Left renal pelvis (tissue), 4 donors: ENCODE data around the gene VLDLR. TPM values are rescaled to one million over a fixed set of nuclear protein-coding genes. Genes with fewer than 3 reads are reported as not detected.

ENCODE experiments used
- DNase-seq, 4 donors: peaks; one replicate each; pipeline ENCODE4 v3.0.0-alpha.2; 2013; ENCODE audit warnings: low read depth in 4 of 4, low spot score in 3 of 4
- polyA plus RNA-seq, 4 donors: library from polyadenylated mRNA; unstranded; fragments of 120-200 nt; gene quantifications; one replicate each; pipeline ENCODE4 v1.2.1, GENCODE V29; 2013; ENCODE audit not compliant: insufficient read length in 4 of 4

Gene VLDLR
- polyA plus RNA-seq, 4 donors = 31.6 to 61.4 (median 40.2) TPM

DNA sequence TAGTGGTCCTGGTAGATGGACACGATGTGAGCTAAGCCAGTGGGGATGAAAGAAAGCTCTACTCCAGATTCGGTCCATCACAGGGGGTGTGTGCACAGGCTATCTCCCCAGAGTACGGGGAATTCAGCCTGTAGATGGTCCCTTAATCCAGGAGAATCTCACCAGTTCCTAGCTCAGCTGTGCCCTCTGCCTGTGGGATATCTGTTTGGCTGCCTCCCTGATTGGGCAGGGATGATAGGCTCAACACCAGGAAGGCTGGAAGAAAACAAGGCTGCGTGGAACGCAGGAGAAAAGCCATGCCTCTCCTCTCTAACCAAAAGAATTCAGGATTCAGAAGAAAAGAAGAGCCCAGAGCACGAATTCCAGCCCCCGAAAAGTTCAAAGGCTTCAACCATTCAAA lies 40.9 kb downstream of the VLDLR start:
- DNase-seq = no peak

DNA sequence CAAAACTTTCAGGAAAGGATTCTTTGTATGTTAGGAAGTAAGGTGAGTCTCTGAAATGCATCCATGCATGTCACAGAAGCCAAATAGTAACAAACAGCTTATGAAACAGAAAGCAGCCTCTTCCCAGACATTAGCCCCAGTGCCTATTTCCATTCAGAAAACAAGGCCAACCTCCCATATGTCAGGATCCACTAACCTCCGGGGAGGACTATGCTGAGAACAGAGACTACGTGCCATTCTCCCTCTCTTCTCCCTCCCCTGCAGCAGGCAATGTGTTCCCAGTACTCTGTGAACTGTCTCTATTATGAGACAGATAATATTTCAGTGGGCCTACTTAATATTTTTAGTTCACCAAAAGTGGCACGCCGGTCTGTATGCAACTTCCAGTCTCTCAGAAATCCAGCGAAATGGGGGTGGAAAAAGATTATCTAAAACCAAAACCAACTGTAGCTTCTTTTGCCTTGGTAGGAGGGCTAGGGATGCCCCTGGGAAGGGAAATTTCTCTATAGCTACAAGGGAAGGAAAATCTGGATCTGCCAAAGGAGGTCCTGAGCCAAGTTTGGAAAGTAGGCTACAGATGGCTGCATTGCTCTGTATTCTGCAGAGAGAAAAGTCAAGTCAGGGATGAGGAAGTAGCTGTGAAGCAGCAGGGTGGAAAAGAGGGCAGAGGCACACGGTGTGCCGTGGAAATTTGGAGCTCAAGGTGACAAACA lies 42.0 kb downstream of the VLDLR start:
- no peak for DNase-seq

DNA sequence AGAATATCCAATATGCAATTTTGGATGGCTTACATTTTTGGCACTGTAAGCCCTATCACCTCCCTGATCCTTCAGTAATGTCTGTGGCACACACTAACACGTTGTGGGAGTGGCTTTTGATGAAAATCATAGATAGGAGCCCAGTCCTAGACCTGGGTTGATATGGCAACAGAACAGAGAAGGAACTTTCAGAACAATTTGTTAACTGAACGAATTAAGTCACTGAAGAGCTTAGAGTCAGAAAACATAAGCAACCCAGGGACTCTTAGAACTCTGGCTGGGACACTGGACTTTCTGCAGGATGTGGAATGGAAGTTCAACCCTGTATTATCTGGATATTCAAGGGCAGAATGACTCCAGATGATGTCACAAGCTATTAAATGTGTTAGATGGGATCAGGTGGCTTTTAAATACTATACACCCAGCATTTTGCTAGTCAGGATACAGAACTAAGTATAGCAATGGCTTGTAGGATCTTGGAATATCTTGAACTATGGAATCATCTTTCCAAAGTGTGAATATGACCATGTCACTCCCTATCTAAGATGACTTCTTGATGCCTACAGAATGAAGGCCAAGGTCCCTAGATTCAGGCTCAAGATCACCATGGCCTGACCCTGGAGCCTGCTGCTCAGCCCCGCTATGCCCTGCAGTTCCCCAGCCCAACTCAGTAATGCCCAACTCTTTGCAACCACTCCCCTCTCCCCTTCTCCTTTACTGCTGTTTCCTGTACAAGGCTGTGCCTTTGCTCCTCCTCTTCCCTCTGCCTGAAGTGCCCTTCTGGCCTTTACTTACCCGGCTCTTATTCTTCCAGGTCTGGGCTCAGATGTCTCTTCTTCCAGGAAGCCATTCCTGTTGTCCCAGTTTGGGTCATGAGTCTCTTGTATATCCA lies 42.8 kb downstream of the VLDLR start:
- no peak for DNase-seq

DNA sequence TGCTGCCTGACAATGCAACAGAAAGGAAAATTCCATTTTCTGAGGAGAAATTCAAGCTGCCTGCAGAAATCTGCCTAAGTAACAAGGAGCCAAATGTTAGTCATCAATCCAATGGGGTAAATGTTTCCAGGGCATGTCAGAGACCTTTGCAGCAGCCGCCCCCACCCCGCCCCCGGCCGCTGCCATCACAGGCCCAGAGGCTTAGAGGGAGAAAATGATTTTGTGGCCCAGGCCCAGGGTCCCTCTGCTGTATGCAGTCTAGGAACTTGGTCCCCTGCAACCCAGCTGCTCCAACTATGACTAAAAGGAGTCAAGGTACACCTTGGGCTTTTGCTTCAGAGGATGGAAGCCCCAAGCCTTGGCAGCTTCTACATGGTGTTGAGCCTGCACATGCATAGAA lies 45.0 kb downstream of the VLDLR start:
- no peak for DNase-seq

DNA sequence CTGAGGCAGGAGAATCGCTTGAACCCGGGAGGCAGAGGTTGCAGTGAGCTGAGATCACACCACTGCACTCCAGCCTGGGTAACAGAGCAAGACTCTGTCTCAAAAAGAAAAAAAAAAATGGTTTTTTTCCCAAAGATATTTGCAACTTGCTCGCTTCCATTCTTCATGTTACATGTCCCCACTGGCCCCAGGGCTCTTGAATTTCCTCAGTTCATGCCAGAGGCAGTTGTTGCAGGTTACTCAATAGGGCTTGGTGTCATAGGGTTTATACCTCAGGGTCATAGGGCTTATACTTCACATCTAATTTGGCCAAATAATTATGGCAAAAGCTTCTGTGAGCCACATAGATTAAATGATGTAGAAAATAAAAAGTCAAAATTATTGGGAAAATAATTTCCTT lies 51.6 kb downstream of the VLDLR start:
- DNase-seq = no peak

DNA sequence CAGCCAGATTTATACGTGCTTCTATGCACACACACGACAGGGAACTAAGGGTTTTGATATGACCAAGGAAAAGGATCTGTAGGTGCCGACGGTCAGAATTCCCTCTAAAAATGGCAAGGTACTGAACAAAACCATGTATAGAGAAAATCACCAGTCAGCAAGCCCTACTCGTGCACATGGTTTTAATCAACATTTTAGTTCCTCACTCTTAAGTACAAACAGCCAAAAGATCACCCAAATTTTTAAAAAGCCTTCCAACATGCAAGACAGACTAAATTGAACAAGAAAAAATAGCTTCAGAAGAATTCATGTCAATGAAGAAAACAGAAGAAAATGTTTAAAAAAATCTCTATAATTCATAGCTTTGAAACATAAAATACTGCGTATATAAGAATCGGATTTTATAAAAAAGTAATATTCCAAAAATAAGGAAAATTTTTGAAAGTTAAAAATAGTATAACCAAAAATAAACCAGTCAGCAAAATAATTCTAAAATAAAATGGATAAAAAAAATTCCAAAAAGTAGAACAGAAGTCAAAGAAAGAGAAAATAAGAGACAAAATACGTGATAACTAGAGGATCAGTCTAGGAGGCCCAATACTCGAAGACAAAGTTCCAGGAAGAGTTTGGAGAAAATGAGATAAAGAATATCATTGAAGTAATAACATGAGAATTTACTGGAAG lies 52.7 kb downstream of the VLDLR start:
- no peak for DNase-seq

DNA sequence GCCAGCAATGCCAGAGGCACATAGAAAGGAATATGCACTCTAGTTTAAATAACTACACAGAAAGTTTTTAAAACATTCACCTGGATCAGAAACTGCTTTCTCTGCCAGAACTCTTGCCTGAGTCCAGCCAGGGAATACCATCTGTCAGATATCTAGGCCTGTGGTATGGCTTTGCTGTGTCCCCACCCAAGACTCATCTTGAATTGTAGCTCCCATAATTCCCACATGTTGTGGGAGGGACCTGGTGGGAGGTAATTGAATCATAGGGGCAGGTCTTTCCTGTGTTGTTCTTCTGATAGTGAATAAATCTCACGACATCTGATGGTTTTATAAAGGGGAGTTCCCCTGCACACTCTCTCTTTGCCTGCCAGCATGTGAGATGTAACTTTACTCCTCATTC lies 54.2 kb downstream of the VLDLR start:
- no peak for DNase-seq

DNA sequence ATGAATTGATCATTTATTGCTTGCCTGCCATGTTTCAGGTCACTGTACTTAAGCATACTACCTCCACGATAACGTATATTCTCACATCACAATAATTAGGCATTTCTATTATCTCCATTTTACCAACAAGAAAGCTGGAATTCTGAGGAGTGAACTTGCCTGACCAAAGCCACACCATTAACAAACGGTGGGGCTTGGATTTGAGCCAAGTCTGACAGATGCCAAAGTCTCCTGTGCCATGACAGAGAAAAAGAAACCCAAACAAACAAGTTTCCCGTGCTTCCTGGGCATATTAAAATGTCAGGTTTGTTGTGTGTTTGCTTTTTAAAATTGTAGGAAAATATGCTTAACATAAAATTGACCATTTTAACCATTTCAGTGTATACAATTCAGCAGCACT lies 54.9 kb downstream of the VLDLR start:
- no peak for DNase-seq

DNA sequence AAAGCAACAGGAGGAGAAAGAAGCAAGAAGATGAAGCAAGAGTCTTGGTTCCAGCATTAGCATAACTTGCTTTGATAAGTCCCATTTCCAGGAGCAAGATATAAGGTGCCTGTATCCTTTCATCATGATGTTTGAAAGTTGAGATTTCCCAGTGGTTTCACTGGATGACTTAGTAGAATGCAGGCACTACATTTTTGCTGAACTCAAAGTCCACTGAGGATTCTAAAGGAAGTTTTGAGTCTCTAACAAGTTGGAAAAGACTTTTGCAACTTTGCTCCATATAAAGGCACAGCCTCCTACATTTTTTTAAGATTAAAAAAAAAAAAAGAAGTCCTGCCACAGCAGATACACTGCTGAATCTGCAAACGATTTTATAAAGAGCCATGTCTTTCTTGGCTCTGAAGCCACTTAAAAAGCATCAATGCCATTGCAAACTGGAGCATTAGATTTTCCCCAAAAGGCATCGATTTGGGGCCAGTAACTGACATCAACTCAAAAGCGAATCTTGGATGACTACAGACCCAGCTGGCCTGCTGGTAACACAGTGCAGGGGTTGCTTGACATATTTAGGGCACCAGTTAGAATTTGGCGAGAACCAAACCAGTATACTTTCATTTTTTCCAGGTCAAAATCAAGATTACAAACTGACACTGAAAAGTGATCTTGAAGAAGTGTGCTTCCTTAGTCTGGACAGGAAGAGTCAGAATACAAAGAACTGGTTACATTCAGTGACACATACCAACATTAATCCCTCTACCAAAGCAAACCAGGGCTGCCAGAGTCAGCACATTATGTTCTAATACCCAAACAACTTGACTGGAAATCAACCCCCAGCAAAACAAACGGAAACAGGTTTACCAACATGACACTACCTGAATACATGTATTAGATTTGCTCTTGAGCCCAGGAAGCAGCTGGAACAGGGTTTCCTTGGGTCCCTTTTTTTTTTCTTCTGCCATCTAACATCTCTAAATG lies 56.6 kb downstream of the VLDLR start:
- no peak for DNase-seq

DNA sequence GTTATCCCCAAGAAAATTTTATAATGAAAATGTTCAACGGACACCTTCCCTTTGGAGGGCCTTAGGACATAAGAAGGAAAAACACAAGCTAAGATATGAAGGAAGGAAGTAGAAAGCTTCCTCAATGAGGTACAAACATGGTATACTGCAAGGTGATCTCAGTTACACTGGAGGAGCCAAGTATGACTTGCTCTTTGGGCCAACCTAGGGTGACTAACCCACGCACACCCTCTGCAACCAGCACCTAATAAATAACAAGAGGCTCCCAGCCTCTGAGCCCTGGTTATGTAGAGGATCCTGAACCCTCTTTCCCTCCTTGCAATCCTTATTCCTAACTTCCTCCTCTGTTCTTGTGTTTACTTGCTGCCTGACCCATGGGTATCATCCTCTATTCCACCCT lies 57.4 kb downstream of the VLDLR start:
- DNase-seq = no peak

DNA sequence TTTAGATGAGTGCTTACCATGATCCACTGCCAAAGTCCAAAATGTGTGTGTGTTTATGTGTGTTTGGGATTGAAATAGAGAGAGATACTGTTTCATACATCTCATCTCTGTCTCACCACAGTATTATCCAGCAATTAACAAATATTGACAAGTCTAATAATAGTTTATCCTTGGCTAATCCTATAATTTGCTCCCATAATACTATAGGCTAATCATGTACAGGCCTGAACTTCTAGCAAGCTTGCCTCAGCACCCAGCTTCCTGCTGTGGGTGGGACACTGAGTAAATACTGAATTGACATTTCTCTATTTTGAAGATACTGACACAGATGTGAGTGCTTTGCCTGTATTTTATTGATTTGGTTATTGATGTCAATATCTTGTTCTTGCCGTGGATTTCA lies 60.4 kb downstream of the VLDLR start:
- DNase-seq = no peak

DNA sequence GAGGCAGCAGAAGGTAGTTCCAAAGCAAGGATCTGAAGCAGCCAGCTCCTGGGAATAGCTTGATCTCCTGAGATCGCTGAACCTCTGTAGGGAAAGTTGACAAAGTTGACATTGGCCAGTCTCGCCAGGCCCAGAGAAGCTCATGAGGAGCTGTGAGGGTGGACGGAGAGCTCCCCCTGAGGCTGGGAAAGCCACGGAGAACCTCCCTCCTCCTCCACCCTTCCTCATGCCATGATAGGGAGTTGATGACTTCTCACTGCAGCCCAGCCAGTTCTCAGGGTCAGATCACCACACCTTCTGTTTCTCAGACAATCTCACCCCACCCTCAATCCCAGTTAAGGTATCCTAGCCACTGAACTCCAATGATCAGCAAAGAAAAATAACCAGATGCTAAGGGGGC lies 65.3 kb downstream of the VLDLR start:
- DNase-seq = no peak

DNA sequence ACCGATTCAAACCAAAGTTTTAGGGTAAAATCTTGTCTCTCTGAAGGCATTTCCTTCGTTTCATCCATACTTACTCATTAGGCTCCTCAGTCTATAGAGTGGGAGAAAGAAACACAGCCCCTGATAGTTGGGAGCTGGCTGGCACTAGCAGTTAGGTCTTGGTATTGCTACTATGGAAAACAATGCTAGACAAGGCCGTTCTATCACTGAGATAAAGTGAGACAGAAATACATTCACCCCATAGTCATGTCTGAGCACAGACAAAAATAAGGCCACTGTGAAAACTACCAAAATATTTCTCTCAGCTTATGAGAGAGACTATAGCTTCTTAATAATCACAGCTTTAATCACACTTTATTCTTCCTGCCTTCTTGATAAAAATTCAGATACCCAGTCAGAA lies 67.0 kb downstream of the VLDLR start:
- DNase-seq = no peak

DNA sequence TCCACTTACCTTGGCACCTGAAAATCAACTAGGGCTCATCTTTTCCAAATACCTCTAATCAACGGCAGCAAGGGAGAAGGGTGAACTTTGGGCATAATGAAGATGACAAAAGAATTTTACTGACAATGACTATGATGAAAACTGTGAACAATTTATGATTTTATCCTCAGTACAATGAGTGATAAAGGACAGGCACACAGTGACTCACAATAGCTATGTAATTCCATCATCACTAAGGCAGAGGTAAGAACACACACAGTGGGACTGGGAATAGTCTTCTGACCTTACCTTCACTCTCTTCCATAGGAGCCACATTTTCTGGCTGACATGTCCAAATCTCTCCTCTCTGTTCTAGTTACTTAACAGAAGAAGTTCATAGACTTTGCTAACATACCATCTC lies 69.6 kb downstream of the VLDLR start:
- no peak for DNase-seq

DNA sequence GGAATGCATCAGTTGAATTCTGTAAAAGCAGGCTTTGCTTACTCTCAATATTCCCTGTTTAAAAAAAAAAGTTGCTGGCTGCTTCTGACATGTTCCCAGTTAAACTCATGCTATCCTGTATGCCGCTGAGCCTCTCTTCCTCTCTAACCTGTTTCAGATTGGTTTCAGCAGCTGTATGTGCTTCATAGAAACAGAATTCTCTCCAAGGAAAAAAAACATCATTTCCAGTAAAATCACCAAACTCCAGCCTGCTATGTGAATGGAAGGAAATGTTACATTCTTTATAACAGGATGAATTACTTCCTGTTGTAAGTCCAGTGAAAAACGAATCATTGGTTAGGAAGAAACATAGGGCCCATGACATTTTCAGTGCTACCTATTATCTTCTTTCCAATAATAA lies 70.0 kb downstream of the VLDLR start:
- no peak for DNase-seq

DNA sequence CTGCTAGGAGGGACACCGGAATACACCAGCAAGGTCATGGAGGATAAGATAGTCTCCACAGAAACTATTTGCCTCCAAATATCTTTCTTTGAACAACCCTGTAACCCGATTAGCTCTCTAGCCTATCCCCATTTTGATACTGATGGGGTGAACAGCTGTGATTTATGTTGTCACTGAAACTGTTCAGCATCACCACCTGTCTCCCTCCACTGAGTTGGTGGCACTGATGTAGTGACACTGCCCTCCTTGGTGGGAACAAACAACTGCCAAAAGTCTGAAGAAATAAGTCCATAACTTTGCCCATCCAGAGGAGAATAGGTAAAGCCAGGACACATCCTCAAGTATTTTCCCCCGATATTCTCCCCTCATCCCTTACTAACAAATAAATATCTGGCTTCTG lies 71.5 kb downstream of the VLDLR start:
- no peak for DNase-seq

DNA sequence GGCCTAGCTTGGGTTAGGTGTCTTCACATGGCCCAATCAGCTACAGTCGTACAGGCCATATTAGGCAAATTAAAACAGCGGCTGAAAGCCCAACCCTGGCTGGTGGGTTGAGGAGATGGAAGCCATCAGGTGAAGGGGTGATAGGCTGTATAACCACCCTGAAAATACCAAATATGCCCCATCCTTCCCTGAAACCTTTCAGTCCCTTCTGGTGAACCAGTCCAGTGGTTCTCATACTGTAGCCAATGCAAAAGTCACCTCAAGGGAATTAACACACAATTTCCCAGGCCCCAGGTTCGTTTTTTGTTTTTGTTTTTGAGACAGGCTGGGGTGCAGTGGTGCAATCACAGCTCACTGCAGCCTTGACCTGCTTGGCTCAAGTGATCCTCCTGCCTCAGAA lies 75.9 kb downstream of the VLDLR start:
- no peak for DNase-seq

DNA sequence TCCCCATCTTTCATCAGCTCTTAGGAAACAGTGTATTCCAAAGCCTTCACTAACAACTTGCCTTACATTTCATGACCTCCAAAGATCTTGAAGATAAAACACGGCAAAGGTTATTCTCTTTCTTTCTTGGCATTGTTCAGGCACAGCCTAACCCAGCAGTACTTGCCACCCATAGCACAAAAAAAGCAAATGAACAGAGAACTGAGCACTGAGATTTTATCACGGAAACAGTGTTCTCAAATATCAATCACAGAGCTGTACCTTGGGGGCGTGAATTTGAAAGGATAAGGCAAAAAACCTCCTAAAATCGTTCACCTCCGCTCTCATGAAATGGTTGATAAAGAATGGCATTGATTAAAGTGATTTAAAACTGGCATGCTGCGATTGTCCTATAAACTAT lies 78.8 kb downstream of the VLDLR start:
- no peak for DNase-seq

DNA sequence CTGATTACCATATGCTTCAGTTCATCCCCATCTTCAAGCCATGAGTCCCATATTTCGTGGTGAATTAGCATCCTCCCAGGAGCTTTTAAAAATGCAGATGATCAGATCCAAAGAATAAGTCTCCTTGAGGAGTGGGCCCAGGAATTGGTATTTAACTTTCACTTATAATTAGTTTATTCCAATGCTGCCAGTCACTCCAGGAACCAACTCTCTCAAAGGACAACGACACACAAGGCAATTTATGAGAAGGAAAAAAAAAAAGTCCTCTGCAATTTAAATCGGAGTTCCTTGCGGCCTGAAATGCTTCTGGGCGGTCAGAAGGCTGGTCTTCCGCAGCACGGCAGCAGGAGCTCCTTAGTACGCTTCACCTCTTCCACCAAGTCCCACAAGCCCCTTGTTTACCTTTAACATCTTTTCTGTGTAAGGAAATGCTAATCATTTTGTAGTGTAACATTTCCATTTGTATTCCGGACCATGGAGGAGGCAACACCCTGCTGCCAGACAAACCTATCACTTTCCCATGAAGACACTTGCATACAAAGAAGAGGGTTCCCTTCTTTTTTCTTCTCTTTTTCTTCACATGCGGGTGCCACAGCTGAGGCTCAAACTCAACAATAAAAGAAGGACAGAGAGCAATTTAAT lies 79.4 kb downstream of the VLDLR start:
- no peak for DNase-seq

DNA sequence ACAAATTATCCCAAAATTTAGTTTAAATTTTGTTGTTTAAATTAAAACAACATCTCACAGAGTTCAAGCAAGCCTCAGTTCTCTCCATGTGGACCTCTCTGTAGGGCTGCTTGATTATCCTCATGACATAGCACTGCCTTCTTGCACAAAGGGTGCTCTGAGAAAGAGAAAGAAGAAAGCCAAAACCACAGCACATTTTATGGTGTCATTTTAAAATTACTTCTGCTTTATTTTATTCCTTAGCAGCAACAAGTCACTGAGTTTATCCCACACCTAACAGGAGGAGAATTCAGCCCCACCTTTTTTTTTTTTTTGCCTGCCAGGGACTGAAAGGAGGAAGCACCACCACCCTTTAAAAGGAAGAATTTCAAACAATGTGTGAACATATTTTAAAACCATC lies 82.9 kb downstream of the VLDLR start:
- DNase-seq = no peak
